GM18873 (cell line): ENCODE data around the gene MYPOP.

Experiments
- ATAC-seq: cut with Tn5 transposase; IDR thresholded peaks from one replicate; pipeline ENCODE4 v1.9.1; 2021; ENCODE audit warnings: mild to moderate bottlenecking, moderate library complexity, moderate number of reproducible peaks; ENCODE audit not compliant: unreplicated experiment, low FRiP score

MYPOP gene

DNA sequence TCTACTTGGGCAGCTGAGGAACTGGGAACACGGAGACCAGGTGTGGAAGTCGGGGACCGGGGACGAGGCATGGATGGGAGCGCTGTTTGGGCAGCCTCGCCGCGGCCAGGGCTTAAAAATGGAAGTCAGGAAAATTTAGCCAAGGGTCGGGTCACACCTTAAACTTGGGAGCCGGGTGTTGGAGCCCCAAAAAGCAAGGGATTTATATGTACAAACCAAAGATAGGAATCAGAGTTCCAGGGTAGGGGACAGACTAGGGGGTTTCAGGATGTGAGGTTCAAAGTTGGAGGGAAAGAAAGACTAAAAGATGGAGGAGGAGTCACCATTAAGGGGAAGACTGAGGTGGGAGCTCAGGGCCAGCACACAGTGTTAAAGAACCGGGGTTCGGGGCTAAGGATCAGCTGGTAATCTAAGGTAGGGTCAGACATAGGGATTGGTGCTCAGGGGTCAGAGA, 37.8 kb downstream of the MYPOP start:
- no peak for ATAC-seq

DNA sequence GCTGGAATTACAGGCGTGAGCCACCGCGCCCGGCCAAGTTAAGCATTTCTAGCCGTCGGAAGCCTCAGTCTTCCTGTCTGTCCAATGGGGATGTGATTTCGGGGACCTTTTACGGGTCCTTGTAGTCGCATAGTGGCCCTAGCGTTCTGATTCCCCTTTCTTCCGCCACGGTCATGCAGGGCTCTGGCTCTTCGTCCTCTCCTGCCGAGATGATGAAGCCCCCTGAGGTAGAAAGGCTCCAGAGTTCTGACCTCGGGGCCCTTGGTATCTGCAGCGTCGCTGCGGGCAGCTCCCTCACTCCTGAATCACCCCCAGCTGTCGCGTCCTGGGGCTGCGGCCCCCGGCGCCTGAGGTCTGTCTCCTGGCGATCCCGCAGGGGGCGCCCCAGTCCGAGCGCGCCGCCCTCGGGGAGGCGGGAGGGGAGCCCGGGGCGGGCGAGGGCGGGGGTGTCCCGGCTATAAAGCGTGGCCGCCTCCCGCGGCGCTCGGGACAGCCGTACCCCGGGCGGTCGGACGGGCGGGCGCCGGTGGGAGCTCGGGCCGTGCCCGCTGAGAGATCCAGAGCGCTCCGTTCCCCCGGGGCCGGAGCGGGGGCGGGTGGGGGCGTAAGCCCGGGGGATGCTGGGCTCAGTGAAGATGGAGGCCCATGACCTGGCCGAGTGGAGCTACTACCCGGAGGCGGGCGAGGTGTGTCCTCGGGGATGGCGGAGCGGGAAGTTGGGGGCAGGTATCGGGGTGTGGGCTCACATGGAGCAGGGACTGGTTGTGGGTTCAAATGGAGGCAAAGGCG, 38.4 kb downstream of the MYPOP start, which contains the start of gene FOXA3:
TSS of gene FOXA3 (plus strand) at position 487 of the 789 bp plus-strand sequence. CDS start at position 618, 131 bp downstream.
- ATAC-seq = no peak

DNA sequence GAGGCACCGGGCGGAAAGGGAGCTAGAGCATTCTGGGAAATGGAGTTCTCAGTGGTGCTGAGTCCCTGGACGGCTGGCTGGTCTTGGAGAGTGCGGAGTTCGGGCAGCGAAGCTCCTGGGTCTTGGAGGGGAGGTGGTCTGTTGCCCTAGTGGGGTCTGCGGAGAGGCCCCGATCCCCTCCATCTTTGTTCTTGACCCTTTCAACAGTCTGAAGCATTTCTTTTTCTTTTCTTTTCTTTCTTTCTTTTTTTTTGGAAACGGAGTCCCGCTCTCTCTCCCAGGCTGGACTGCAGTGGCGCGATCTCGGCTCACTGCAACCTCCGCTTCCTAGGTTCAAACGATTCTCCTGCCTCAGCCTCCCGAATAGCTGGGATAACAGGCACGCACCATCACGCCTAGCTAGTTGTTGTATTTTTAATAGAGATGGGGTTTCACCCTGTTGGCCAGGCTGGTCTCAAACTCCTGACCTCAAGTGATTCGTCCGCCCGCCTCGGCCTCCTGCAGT, 39.0 kb downstream of the MYPOP start:
- no peak for ATAC-seq

DNA sequence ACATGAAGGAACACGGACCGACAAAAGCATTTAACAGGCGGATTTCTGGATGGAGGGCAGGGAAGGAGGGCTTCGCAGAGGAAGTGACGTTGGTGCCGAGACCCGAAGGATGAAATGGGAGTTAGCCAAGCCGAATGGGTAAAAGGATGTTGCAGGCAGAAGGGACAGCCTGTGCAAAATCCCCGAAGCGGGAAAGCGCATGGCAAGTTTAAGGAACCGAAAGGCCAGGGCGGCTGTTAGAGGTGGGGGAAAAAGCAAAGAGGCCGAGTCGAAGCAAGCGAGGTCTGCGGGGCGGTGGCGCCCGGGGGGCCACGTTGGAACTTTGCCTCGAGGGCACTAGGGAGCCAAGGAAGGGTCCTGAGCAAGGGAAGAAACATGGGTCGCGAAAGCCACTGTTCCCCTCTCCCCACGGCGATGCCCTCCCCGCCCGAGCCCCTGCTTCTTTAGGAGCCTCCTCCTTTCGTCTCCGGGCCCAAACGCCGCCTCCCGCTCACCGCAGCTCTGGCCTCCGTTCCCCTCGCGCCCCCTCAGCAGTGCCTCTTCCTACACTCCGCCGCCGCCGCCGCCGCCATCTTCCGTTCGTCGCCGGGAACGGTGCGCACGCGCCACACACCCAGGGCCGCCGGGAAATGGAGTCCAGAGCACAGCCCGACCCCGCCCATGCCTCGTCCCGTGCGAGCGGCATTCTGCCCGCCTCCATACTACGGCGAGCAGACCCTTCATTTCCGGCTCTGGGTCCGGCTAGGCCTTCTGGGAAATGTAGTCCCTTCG, 39.7 kb downstream of the MYPOP start, which contains the start of gene SYMPK:
TSS of gene SYMPK (minus strand) at position 584 of the 771 bp plus-strand sequence. CDS start 8,652 bp downstream, outside the sequence.
- ATAC-seq = peak; percentile 88

DNA sequence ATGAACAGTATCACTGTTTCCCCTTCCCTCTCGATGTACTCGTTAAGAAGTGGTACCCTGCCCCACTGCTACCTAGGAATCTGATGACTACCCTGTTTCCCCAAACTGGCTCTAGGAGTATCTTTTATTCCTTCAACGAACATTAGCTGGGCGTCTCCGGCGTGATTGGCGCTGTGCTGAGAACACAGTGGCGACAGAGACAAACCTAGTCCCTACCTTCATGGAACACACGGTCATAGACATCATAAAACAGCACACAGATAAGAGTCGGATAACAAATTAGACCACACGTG, 40.2 kb downstream of the MYPOP start:
- no peak for ATAC-seq

DNA sequence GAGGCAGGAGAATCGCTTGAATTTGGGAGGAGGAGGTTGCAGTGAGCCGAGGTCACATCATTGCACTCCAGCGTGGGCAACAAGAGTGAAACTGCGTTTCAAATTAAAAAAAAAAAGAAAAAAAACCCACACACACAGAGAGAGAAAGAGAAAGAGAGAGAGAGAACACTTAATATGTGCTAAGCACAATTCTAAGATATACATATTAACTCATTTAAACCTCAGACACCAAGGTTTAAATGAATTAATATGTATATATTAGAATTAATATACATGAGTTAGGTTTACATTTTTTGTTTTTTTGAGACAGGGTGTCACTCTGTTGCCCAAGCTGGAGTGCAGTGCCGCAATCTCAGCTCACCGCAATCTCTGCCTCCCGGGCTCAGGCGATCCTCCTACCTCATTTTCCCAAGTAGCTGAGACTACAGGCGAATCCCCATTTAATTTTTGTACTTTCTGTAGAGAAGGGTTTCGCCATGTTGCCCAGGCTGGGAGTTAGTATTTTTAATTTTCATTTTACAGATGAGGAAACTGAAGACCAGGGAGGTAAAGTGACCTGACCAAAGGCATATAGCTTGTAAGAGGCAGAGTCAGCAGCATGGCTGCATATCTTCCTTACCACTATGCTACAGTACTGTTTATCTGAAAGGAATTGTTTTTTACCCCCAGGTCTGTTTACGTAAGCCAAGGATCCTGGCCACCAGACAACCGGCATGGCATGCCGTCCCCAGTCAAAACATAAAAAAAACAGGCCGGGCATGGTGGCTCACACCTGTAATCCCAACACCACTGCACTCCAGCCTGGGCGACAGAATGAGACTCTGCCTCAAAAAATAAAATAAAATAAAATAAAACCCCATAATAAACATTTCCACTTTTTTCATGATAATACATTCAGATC, 41.8 kb downstream of the MYPOP start:
- no peak for ATAC-seq

DNA sequence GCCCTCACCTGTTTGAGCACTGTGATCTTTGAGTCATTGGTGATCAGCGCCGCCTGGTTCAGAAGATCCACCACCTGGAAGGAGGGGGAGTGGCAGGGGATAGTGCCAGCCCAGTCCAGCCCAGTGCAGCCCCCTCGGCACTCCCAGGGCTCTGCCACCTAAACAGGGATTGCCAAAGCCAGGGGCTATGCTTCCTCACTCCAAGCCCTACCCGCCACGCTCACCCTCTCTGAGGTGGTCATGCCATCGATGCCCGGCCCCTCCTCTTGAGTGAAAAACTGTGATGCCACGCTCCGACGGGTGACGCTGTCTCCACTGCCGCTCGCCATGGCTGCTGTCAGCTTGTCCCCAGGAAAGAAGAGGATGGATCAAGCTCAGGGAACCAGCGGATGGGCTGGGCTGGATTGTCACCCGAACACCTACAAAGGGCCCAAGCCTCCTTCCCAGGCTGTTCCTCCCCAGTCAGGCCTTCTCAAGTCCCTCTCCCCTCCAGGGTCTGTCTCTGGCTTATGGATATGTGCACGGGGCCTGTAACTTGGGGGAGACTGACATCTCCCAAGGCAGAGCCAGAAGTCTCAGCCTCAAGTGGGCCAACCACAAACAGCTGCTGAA, 48.1 kb downstream of the MYPOP start:
- no peak for ATAC-seq

DNA sequence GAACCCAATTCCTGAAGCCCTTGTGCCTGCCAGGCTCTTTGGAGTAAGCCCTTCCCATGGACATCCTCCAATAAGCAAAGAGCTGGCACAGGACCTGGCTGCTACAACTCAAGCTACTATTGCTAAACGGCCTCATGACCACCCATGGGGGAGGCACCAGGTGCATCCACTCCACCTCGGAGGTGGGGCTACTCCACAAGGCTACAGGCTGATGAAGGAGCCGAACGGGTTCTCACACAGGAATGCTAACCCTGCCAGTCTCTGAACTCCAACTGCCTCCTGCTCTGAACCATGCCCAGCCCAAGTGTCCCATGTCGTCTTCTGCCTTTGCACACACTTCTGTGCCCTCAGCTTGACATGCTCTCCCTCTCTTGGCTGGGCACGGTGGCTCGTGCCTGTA, 49.4 kb downstream of the MYPOP start:
- ATAC-seq = no peak

DNA sequence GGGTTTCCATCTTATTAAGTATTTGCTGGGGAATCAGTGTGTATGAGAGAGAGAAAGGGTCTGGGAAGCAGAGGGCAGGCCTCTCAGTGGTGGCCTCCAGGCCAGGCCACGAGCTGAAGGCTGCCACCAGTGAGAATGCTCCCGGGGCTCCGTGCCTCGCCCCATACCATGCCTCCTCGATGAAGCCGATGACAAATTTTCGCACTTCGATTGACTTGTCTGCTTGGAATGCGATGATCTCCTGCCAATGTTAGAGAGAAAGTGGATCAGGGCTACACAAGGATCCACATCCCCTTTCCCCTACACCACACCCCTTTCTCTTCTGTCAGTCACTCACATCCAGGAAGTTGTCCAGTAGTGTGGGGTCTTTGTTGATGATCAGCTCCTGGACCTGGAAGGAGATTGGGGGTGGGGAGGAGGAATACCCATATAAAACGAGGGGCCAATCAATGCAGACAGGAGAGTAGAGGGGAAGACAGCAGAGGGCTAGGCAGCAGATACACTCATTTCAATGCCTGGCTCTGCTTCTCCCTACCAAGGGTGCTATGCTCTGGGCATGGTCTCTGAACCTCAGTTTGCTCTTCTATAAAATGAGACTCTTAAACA, 50.2 kb downstream of the MYPOP start:
- ATAC-seq = no peak

DNA sequence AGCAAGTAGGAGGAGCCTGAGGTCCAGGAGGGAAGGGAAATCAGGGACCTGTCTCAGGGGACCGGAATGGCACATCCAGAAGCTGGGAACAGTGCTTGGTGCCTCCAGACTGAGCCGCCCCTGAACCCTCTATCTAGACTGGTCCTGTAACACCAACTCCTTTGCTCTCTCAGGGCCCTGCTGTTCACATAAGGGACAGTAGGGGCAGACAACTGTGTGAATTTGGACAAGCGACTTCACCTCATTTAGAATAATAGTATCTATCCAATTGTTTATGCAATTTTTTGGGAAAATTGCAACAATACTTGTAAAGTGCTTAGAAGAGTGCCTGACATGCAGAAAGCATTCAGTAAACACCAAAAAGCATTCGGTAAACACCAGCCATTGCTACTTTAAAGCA, 53.5 kb downstream of the MYPOP start:
- no peak for ATAC-seq

DNA sequence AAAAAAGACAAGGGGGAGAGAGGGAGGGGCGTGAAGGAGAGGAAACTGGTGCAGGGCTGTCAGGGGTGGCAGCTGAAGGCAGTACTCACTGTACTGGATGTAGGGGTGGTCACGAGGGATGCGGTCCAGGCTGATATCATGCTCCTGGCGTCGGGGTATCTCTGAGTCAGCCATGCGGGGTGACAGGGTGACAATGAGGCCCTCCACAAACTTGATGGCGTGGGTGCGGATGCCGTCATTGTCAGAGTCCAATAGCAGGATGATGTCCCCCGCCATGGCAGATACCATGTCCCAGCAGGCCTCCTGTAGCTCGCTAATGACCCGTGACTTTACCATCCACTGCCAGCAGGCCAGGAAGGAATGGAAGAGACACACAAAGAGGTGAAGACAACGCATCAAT, 54.8 kb downstream of the MYPOP start:
- no peak for ATAC-seq

DNA sequence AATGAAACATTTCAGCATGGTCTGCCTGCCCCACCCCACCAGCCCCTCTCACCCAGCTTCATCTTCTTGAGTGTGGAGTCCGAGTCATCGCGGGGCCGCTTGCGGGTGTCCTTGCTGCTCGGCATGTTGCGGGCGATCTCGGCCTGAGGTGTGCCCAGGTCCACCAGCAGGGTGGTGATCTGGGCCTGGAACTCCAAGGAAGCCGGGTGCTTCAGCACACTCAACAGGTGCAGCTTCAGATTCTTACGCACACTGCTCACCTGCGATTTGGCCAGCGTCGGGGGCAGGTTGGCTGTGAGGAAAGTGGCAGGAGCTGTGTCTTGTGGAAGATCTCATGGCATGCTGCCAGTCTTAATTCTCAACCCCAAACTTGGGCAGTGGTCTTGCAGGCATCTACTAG, 60.2 kb downstream of the MYPOP start:
- no peak for ATAC-seq
